Spleen (tissue), 7 donors: ENCODE data around the gene TSHB.

Experiments
- CTCF ChIP-seq, 11 experiments: fragments of 200-600 bp in 7 of 11; fragments of 450-650 bp in 4 of 11; sonication (generic) in 4 of 11; IDR thresholded peaks in 8 of 11; conservative IDR thresholded peaks in 3 of 11; 1 replicate in 7 of 11; 2 replicates in 4 of 11; pipeline versions ENCODE4 v1.4.0 to v1.8.0; 2016 to 2021; ENCODE audit warnings: antibody characterized with exemption in 11 of 11, inconsistent platforms in 4 of 11, mild to moderate bottlenecking in 1 of 11
- POLR2A ChIP-seq, 3 donors: fragments of 450-650 bp; IDR thresholded peaks; one replicate each; pipeline ENCODE4 v1.5.1; 2017; ENCODE audit warnings: antibody characterized with exemption in 3 of 3, mild to moderate bottlenecking in 1 of 3
- POLR2AphosphoS5 ChIP-seq, 3 donors: sonication (generic); formaldehyde crosslinking; IDR thresholded peaks; one replicate each; pipeline ENCODE4 v1.5.1; 2017; ENCODE audit warnings: antibody characterized with exemption in 3 of 3
- donor health status: DM: no; HTN: no; CAD: no; lungs with moderate emphysema.
- donor health status: DM: no; HTN: no; CAD: no.
- donor health status: DM: no; HTN: no; CAD: no.

GRCh38 chr1:115067161-115067859 lies 37.7 kb downstream of the TSHB start:
- no peak for TF ChIP-seq CTCF (IDR thresholded peaks at IDR 0.05 in 8 of 11, conservative IDR thresholded peaks at IDR 0.05 in 3 of 11)
- TF ChIP-seq POLR2A (IDR thresholded peaks at IDR 0.05) = no peak
- no peak for TF ChIP-seq POLR2AphosphoS5 (IDR thresholded peaks at IDR 0.05)
